ENCODE data around the gene ZNF205.

DNA sequence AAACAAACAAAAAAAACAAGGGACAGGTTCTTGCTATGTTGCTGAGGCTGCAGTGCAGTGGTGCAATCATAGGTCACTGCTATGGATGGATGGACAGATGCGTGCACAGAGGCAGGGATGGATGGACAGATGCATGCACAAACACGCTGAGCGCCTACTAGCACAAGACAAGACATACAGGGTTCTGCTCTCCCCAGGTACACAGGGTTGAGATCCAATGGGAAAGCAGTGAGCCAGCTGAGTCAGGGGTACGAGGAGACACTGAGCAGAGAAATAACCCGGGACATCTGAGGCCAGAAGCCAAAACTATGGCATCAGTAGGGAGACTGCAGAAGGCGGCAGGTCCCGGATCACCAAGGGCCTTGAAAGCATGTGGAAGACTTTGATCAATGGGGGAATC, 40.7 kb upstream of the ZNF205 start:
- TF ChIP-seq, protein P1, sequence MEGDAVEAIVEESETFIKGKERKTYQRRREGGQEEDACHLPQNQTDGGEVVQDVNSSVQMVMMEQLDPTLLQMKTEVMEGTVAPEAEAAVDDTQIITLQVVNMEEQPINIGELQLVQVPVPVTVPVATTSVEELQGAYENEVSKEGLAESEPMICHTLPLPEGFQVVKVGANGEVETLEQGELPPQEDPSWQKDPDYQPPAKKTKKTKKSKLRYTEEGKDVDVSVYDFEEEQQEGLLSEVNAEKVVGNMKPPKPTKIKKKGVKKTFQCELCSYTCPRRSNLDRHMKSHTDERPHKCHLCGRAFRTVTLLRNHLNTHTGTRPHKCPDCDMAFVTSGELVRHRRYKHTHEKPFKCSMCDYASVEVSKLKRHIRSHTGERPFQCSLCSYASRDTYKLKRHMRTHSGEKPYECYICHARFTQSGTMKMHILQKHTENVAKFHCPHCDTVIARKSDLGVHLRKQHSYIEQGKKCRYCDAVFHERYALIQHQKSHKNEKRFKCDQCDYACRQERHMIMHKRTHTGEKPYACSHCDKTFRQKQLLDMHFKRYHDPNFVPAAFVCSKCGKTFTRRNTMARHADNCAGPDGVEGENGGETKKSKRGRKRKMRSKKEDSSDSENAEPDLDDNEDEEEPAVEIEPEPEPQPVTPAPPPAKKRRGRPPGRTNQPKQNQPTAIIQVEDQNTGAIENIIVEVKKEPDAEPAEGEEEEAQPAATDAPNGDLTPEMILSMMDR (IDR thresholded peaks at IDR 0.05): no peak
- TF ChIP-seq POLR2A (IDR thresholded peaks at IDR 0.05; ENCODE audit: low read depth) (no peak), EP300 (IDR thresholded peaks at IDR 0.05) (no peak)
